HG02623 (cell line): ENCODE data around the gene ARHGEF10L.

Source experiments
- ATAC-seq: cut with Tn5 transposase; IDR thresholded peaks from one replicate; pipeline ENCODE4 v1.9.1; 2021; ENCODE audit warnings: moderate library complexity; ENCODE audit not compliant: unreplicated experiment

ARHGEF10L gene

GRCh38 chr1:17549384-17549783 lies 9.9 kb downstream of the ARHGEF10L start:
- ATAC-seq = no peak

- ATAC-seq = no peak
Measured at GRCh38 chr1:17550729-17551584, 11.5 kb downstream of the ARHGEF10L start.

- ATAC-seq = no peak
Measured at GRCh38 chr1:17551755-17552234, 12.3 kb downstream of the ARHGEF10L start.

- no peak for ATAC-seq
Measured at GRCh38 chr1:17553975-17554700, 14.6 kb downstream of the ARHGEF10L start.

GRCh38 chr1:17554954-17555353 lies 15.5 kb downstream of the ARHGEF10L start:
- no peak for ATAC-seq

GRCh38 chr1:17557986-17558385 lies 18.5 kb downstream of the ARHGEF10L start:
- no peak for ATAC-seq

- no peak for ATAC-seq
Measured at GRCh38 chr1:17558541-17558940, 19.0 kb downstream of the ARHGEF10L start.

GRCh38 chr1:17558954-17559614 lies 19.6 kb downstream of the ARHGEF10L start:
- no peak for ATAC-seq

GRCh38 chr1:17559615-17560419 lies 20.3 kb downstream of the ARHGEF10L start:
- no peak for ATAC-seq

- ATAC-seq = no peak
Measured at GRCh38 chr1:17561247-17561548, 21.7 kb downstream of the ARHGEF10L start.

GRCh38 chr1:17561561-17561985 lies 22.1 kb downstream of the ARHGEF10L start:
- ATAC-seq = no peak

GRCh38 chr1:17562375-17562774 lies 22.9 kb downstream of the ARHGEF10L start:
- ATAC-seq = no peak

- ATAC-seq = no peak
Measured at GRCh38 chr1:17563494-17564281, 24.2 kb downstream of the ARHGEF10L start.

GRCh38 chr1:17564458-17565393 lies 25.2 kb downstream of the ARHGEF10L start:
- ATAC-seq = no peak

GRCh38 chr1:17565461-17566252 lies 26.2 kb downstream of the ARHGEF10L start:
- no peak for ATAC-seq

GRCh38 chr1:17566417-17566816 lies 26.9 kb downstream of the ARHGEF10L start:
- ATAC-seq = no peak

GRCh38 chr1:17566892-17567291 lies 27.4 kb downstream of the ARHGEF10L start:
- ATAC-seq = no peak

GRCh38 chr1:17567582-17567981 lies 28.1 kb downstream of the ARHGEF10L start:
- ATAC-seq = no peak
